ENCODE results near the gene RAB6A. TPM values are rescaled to one million over a fixed set of nuclear protein-coding genes. Genes with fewer than 3 reads are reported as not detected.
"Not testable (repeated sequence)": the region's sequence is repeated elsewhere in the genome, so short reads cannot be mapped to it uniquely, and the experiment has no call there.

The RAB6A gene
- total RNA-seq, 1 experiment from 2014 or later = 227 TPM

GRCh38 chr11:73747762-73748161 is 13.1 kb downstream of the RAB6A start:
- TSS peak; percentile 4 for BruUV-seq (replicated peaks)

GRCh38 chr11:73746701-73747100 is 14.2 kb downstream of the RAB6A start:
- no peak for DNase-seq
- no peak overlapping the region for H3K27ac Mint-ChIP-seq (ENCODE audit: unreplicated experiment)
- H3K4me3 ChIP-seq (ENCODE audit: low read depth, low read length) = no peak overlapping the region
- no peak overlapping the region for H3K4me3 Mint-ChIP-seq (ENCODE audit: unreplicated experiment)
- H3K36me3 Mint-ChIP-seq (ENCODE audit: insufficient read depth, unreplicated experiment) = peaks cover 57% of the 10 kb centered on the region
- H3K27me3 Mint-ChIP-seq (ENCODE audit: insufficient read depth, unreplicated experiment) = no peaks in the 10 kb centered on the region
- 0 out of 2 replicates have a peak, but pooled peaks cover 1% of the 10 kb centered on the region for H3K36me3 ChIP-seq (ENCODE audit: control insufficient read depth, insufficient read depth, low read length)
- H3K27me3 ChIP-seq (replicated peaks; ENCODE audit: control insufficient read depth, insufficient read depth, low read length) = no peaks in the 10 kb centered on the region
- no peaks in the 10 kb centered on the region for H3K9me3 Mint-ChIP-seq (ENCODE audit: unreplicated experiment)
- CTCF ChIA-PET = no interaction called here
- no peaks in the 10 kb centered on the region for H3K9me3 ChIP-seq
- no TSS peak for BruUV-seq (replicated peaks)
- intact Hi-C loops (cut with micrococcal nuclease; ENCODE audit: unreplicated experiment) = no loop called here
- H3K4me1 Mint-ChIP-seq (ENCODE audit: low read depth, unreplicated experiment) = peaks cover 11% of the 10 kb centered on the region
- no peak for TF ChIP-seq CTCF (IDR thresholded peaks at IDR 0.05; ENCODE audit: insufficient read depth in 1 of 2, low read depth in 1 of 2, low read length in 1 of 2, severe bottlenecking in 1 of 2, unreplicated experiment in 1 of 2)
- POLR2A ChIA-PET = no interaction called here
- H3K4me1 ChIP-seq = peaks cover 7% of the 10 kb centered on the region; the same call in 1 of the 2 replicates

More at GRCh38 chr11:73747762-73748161, 13.1 kb downstream of the RAB6A start:
- Mint-ChIP-seq H3K36me3 (ENCODE audit: insufficient read depth, unreplicated experiment) (peaks cover 60% of the 10 kb centered on the region), H3K27me3 (ENCODE audit: insufficient read depth, unreplicated experiment) (no peaks in the 10 kb centered on the region), H3K9me3 (ENCODE audit: unreplicated experiment) (no peaks in the 10 kb centered on the region), H3K4me3 (ENCODE audit: unreplicated experiment) (no peak overlapping the region), H3K27ac (ENCODE audit: unreplicated experiment) (no peak overlapping the region), H3K4me1 (ENCODE audit: low read depth, unreplicated experiment) (peaks cover 22% of the 10 kb centered on the region)
- no peak for TF ChIP-seq CTCF (IDR thresholded peaks at IDR 0.05; ENCODE audit: insufficient read depth in 1 of 2, low read depth in 1 of 2, low read length in 1 of 2, severe bottlenecking in 1 of 2, unreplicated experiment in 1 of 2)
- H3K4me1 ChIP-seq = peaks cover 3% of the 10 kb centered on the region; the same call in 1 of the 2 replicates
- no peaks in the 10 kb centered on the region for H3K27me3 ChIP-seq (replicated peaks; ENCODE audit: control insufficient read depth, insufficient read depth, low read length)
- no peaks in the 10 kb centered on the region for H3K9me3 ChIP-seq
- intact Hi-C loops (cut with micrococcal nuclease; ENCODE audit: unreplicated experiment) = no loop called here
- POLR2A ChIA-PET = interaction anchor here (0.6 kb wide), 1 partner anchor 24 kb away, joined by 13 read pairs; no protein-coding TSS in a partner anchor
- H3K36me3 ChIP-seq (ENCODE audit: control insufficient read depth, insufficient read depth, low read length) = 0 out of 2 replicates have a peak, but pooled peaks cover 1% of the 10 kb centered on the region
- DNase-seq = no peak
- CTCF ChIA-PET = no interaction called here
- H3K4me3 ChIP-seq (ENCODE audit: low read depth, low read length) = no peak overlapping the region

GRCh38 chr11:73743045-73743444 is 17.8 kb downstream of the RAB6A start:
- no peak overlapping the region for H3K4me3 ChIP-seq (ENCODE audit: low read depth, low read length)
- no TSS peak for BruUV-seq (replicated peaks)
- no peaks in the 10 kb centered on the region for H3K4me1 Mint-ChIP-seq (ENCODE audit: low read depth, unreplicated experiment)
- CTCF ChIA-PET = no interaction called here
- no peaks in the 10 kb centered on the region for H3K27me3 ChIP-seq (replicated peaks; ENCODE audit: control insufficient read depth, insufficient read depth, low read length)
- H3K4me1 ChIP-seq = peaks cover 7% of the 10 kb centered on the region; the same call in 1 of the 2 replicates
- no peak for DNase-seq
- H3K4me3 Mint-ChIP-seq (ENCODE audit: unreplicated experiment) = no peak overlapping the region
- H3K36me3 Mint-ChIP-seq (ENCODE audit: insufficient read depth, unreplicated experiment) = peaks cover 56% of the 10 kb centered on the region
- intact Hi-C loops (cut with micrococcal nuclease; ENCODE audit: unreplicated experiment) = no loop called here
- no peak for TF ChIP-seq CTCF (IDR thresholded peaks at IDR 0.05; ENCODE audit: insufficient read depth in 1 of 2, low read depth in 1 of 2, low read length in 1 of 2, severe bottlenecking in 1 of 2, unreplicated experiment in 1 of 2)
- H3K27me3 Mint-ChIP-seq (ENCODE audit: insufficient read depth, unreplicated experiment) = no peaks in the 10 kb centered on the region
- peak overlapping the region; percentile 11 for H3K27ac Mint-ChIP-seq (ENCODE audit: unreplicated experiment)
- H3K36me3 ChIP-seq (ENCODE audit: control insufficient read depth, insufficient read depth, low read length) = 0 out of 2 replicates have a peak, but pooled peaks cover 1% of the 10 kb centered on the region
- H3K9me3 ChIP-seq = no peaks in the 10 kb centered on the region
- H3K9me3 Mint-ChIP-seq (ENCODE audit: unreplicated experiment) = no peaks in the 10 kb centered on the region
- POLR2A ChIA-PET = no interaction called here

GRCh38 chr11:73735959-73736358 is 24.9 kb downstream of the RAB6A start:
- POLR2A ChIA-PET; CTCF ChIA-PET; H3K4me3 ChIP-seq (ENCODE audit: low read depth, low read length); BruUV-seq (replicated peaks); H3K4me1 ChIP-seq; H3K27me3 ChIP-seq (replicated peaks; ENCODE audit: control insufficient read depth, insufficient read depth, low read length); H3K9me3 ChIP-seq; DNase-seq; H3K27me3 Mint-ChIP-seq (ENCODE audit: insufficient read depth, unreplicated experiment); intact Hi-C loops (cut with micrococcal nuclease; ENCODE audit: unreplicated experiment); H3K4me3 Mint-ChIP-seq (ENCODE audit: unreplicated experiment); H3K9me3 Mint-ChIP-seq (ENCODE audit: unreplicated experiment); H3K36me3 ChIP-seq (ENCODE audit: control insufficient read depth, insufficient read depth, low read length): not testable (repeated sequence)
- peak overlapping the region; percentile 47 for H3K27ac Mint-ChIP-seq (ENCODE audit: unreplicated experiment)
- peaks cover 15% of the 10 kb centered on the region for H3K4me1 Mint-ChIP-seq (ENCODE audit: low read depth, unreplicated experiment)
- H3K36me3 Mint-ChIP-seq (ENCODE audit: insufficient read depth, unreplicated experiment) = peaks cover 62% of the 10 kb centered on the region
